HG03442 (cell line): Measurements from ENCODE around the gene FNIP1.
"Not testable (repeated sequence)": the region's sequence is repeated elsewhere in the genome, so short reads cannot be mapped to it uniquely, and the experiment has no call there.

Source experiments
- ATAC-seq: cut with Tn5 transposase; IDR thresholded peaks from one replicate; pipeline ENCODE4 v1.9.1; 2021; ENCODE audit warnings: mild to moderate bottlenecking, moderate library complexity; ENCODE audit not compliant: unreplicated experiment

The FNIP1 gene

DNA sequence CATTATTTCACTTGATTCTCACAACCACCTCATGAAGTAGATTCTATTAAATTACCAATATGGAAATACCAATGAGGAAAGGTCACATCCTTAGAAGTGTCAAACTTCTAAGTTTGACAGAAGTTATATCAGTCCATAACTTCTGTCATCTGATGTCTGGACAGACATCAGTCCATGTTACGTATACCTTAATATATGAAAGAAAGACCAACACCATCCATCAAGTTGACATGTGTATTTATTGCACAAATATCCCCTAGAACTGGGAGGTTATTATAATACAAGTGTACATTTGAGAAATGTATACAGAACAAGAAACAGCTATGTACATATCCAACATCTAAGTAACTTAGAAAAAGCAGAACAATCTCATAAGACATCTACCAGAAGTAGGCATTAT lies 155.3 kb downstream of the FNIP1 start:
- ATAC-seq = no peak

DNA sequence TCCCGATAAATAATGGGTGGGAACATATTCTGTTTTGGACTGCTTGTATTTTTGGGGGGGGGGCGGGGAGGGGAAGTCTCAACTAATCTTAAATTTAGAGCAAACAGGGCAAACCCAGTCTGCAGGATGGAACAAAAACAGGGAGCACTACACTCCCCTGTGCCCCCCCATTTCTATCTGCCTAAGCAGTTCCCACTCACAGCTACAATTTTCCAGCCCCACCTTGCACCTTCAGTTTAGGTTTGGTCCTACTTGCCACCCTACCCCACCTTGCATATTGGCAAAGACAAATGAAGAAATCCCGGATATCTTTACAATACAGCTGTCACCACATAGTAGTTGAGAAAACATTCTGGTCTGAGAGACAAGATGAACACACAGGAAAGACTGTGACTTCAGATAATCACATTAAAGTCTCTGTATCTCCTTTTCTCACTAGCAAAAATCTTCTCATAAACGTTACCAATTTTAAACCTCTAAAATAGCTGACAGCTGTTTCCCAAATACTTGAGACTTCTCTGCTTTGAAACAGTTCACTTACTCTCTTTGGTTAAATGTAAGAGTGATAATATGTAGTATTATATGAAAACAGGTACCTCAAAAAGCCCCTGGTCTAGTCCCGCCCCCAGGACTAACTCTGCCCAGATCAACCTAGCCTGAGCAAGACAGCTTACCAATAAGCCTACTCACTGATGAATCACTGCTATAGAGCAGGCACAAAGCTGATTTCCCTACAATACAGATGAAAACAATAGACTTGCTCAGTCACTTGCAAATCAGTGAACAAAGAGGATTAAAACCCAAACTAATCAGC lies 156.6 kb downstream of the FNIP1 start:
- peak; percentile 63 for ATAC-seq

DNA sequence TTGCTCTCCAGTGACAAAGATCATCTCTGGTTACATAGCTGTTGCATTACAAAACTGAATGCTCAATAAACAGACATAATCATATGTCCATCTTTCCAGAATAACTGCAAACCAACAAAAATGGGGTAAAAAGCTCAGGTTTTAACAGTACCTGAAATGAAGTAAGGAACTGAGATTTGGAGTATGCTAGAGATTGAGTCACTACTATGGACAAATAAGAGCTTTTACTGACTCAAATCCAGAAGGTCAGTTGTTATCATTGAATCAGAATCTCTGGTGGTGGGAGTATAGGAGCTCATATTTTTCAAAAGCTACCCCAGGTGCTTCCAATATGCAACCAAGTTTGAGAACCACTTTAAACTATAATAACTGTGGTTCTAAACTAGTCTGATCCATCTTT lies 157.7 kb downstream of the FNIP1 start:
- ATAC-seq = no peak

DNA sequence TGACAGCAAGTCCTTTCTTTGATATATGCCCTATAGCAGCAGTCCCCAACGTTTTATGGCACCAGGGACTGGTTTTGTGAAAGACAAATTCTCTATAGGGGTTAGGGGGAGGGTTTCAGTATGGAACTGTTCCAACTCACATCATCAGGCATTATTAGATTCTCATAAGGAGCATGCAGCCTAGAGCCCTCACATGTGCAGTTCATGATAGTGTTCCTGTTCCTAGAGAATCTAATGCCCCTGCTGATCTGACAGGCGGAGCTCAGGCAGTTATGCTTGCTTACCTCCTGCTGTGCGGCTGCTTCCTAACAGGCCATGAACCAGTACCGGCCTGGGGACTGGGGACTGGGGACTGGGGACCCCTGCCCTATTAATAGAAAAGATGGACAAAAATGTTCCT lies 159.1 kb downstream of the FNIP1 start:
- no peak for ATAC-seq

DNA sequence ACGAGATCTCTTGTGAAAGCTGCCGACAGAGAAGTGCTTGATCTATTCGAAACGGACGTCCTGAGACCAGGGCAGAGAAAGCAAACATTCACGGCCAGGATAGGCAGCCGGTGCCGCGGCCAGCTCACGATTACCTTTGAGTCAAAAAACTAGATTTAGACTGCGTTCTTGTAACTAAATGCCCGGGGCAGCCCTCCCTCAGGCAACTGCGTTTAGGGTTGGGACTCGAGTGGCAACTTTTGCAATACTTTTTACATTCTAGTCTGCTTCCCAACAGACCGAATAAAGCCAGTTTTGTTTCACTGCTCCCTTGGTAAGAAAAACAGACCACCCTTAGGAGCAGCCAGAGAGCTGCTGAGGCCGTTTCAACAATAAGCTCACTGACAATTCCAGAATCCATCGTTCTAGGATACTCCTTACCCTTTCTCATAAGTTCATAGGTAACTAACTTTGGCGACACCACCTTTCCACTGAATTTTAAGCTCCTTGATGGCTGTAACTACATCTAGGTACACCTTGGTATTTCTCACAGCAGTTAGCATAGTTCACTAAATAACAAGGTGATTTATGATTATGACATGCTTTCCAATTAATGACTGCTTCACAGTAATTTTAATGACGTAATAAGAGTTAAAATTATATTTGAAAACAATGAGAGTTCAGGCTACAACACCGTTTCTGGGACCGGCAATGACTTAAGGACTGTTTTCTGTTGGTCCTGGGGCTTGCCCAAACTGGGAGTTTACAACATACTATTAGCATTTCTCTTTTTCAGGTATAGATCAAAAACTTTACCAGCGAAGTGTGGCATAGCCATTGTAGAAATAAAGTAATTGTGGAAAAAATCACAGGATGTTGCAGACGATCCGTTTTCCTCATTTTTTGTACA lies 160.9 kb downstream of the FNIP1 start:
- no peak for ATAC-seq

DNA sequence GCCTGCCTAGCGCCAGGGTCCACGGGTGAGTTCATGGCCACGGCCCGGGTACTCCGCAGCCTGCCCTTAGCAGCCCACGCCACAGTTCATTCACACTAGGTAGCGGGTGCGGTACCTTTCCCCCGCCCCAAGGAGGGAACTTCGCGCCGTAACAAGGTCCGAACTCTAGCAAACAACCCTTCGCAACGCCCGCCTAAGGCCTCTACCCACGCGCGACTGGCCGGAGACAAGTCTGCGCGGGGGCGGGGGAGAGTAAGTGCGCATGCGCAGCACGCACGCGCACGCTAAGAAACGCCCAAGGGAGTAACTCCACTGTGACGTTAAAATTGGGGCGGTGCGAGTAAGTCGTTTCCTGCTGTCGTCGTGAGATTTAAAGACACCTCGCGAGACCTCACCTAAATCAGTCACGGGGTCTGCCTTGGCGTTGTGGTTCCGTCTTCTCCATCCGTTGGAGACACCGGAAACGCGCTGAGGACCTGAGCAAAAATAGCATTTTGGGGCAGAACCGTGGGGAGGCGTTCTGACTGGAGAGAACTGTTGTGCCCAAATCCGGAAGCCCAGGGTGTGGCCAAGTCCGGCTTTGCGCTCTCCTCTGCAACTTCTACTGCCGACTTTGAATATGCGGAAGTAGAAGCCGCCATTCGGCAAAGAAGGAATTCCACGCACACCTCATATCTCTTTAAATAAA lies 161.7 kb downstream of the FNIP1 start, which contains the start of gene RAPGEF6:
Gene RAPGEF6, minus strand, starts transcription at position 234 of the 688 bp plus-strand sequence. Its CDS starts 199 bp downstream, at position 35.
- peak; percentile 87 for ATAC-seq

DNA sequence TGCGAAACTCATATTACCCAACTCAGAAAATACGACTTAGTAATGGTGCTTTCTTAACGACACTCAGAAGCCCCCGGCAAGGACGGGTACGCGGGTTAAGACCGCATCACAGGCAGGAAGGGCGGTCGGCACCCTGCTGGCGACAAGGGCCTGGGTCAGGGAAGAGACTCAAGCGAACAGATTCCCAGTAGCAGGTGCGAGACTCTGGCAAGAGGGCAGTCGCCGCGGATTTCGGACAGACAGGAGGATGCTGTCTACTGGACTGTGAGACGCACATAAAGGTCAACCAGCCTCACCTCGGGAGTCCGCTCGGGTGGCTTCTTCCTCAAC lies 162.2 kb downstream of the FNIP1 start:
- peak; percentile 17 for ATAC-seq

DNA sequence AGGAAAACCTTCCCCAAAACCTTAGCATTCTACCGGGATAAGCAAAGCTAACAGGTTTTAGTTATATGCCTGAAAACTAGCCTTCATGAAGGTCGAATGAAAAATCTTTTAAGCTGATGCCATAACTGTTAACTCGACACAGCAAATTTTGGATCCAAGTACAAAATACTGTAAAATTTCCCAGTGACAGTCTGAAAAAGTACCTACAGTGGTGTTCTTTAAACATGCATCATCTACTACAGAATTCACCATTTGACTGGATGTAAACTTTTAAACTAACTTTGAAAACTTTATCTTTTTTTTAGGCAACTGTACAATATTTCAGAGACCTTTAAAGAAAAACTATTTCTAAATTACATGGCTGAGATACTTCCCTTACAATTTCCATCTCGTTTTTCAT lies 162.6 kb downstream of the FNIP1 start:
- no peak for ATAC-seq

DNA sequence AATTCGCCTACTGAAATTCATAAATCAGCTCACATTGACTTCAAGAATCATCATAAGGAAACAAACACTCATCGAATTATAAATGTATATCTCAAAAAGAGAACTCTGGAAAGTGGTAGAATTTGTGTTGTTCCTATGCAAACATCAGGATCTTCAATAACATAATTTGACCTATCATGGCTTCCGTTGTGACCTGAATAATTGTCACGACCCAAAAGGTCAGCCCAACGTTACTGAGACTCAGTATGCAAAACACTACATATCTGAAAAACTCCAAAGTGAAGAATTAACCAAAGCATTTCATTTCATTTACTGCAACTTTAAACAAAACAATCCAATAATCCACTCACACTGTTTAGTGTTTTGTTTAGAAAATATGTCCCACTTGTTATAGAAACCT lies 163.0 kb downstream of the FNIP1 start:
- no peak for ATAC-seq

DNA sequence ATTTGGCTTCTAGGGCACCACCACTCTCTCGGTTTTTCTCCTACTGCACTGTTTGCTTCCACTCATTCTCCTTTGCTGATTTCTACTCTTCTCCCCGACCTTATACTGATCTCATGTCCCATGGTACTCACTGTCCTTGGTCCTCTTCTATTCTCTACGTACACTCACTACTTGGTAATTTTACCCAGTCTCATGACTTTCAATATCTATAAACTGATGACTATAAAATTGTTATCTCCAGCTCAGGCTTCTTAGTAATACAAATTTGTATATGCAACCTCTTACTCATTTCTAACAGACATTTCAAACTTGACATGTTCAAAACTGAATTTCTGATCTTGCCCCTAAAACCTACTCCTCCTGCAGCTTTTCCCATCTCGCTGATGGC lies 165.9 kb downstream of the FNIP1 start:
- ATAC-seq = no peak

DNA sequence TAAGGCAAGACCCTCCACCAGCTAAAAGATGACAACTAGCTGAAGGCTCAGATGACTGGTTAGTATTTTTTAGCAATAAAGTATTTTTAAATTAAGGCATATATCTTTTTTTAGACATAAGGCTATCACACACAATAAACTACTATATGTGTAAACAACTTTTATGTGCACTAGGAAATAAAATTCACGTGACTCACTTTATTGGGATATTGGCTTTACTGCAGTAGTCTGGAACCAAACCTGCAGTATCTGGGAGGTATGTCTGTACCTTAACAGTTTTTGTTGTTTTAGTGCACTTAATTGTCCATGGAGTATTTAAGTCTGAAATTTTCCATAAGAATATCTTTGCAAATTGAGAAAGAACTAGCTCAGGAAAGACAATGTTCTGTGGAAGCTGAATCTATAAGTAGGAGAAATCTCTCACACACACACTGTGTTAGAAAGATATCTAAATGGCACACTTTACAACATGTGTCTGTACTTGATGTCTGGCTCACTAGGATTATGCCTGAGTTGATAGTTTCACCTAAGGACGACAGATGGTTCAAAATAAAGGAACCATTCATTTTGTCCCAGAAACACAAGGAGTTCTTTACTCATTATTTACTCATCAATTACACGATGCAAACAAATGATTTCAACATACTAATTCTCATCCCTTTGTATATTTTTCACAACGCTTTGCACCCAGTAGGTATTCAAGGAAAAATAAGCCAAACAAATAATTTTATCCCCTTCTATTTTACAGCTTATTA lies 166.4 kb downstream of the FNIP1 start:
- ATAC-seq = no peak

DNA sequence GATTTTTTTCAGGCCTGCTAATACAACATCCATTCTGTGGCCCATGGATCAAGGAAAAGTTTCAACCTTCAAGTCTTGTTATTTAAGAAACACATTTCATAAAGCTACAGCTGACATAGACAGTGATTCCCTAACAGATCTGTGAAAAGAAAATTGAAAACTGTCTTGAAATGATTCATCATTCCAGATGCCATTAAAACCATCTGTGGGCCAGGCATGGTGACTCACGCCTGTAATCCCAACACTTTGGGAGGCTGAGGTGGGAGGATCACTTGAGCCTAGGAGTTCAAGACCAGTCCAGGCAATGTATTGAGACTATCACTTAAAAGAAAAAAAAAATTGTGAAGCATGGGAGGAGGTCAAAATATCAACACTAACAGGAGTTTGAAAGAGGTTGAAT lies 167.8 kb downstream of the FNIP1 start:
- no peak for ATAC-seq

DNA sequence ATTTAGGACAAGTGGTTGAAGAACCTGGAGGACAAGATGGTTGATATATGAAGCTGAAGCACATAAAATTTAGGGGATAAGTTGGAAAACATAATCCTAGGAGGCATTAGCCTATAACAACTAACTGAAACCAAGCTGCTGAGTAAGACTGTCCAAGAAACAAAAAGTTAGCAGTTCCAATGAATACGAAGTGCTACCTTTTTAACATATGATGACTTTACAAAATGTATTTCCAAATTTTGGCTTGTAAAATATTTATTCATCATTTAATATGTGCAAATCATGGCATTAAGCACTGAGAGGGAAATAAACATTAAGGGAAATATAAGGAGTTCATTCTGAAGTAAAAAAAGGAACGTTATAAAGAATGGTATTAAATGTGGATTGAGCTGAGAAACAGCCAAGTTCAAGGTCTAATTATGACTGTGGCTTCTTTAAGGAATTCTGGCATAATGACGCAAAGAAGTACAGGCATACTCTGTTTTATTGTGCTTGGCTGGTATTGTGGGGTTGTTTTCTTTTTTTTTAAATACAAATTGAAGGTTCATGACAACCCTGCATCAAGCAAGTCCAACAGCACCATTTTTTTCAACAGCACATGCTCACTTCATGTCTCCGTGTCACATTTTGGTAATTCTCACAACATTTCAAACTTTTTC lies 169.5 kb downstream of the FNIP1 start:
- no peak for ATAC-seq

DNA sequence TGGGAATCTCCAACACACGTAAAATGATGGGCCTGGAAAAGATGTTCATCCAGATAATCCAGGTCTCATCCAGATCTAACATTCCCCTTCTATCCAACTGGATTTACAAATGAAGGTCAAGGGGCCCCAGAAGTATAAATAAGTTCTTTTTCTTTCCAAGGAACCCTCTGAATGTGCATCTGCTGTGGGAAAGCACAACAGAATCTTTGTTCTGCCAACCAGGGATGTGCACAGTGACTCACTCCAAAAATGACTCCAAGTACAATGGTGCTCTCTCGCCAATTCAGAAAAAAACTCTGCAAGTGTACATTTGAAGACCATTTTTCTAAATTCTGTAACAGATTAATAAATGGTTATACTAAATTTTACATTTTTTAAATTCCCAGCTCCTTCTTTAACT lies 174.2 kb downstream of the FNIP1 start:
- ATAC-seq = no peak

DNA sequence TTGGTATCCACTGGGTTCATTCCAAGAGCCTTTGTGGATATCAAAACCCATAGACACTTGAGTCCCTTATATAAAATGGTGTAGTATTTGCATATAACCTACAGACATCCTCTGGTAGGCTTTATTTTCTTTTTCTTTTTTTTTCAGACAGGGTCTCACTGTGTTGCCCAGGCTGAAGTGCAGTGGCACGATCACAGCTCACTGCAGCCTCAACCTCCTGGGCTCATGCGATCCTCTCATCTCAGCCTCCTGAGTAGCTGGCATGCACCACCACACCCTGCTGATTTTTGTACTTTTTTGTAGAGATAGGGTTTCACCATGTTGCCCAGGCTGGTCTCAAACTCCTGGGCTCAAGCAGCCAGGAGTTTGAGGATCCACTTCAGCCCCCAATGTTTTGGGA lies 175.7 kb downstream of the FNIP1 start:
- ATAC-seq = not testable (repeated sequence)

DNA sequence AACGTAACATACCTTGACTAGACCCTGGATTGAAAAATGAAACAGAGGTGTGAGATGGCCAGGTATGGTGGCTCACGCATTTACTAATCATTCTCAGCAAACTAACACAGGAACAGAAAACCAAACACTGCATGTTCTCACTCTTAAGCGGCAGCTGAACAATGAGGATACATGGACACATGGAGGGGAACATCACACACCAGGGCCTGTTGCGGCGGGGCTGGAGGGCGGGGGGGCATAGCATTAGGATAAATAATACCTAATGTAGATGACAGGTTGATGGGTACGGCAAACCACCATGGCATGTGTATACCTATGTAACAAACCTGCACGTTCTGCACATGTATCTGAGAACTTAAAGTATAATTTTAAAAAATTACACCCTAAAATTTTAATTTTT lies 177.7 kb downstream of the FNIP1 start:
- no peak for ATAC-seq

DNA sequence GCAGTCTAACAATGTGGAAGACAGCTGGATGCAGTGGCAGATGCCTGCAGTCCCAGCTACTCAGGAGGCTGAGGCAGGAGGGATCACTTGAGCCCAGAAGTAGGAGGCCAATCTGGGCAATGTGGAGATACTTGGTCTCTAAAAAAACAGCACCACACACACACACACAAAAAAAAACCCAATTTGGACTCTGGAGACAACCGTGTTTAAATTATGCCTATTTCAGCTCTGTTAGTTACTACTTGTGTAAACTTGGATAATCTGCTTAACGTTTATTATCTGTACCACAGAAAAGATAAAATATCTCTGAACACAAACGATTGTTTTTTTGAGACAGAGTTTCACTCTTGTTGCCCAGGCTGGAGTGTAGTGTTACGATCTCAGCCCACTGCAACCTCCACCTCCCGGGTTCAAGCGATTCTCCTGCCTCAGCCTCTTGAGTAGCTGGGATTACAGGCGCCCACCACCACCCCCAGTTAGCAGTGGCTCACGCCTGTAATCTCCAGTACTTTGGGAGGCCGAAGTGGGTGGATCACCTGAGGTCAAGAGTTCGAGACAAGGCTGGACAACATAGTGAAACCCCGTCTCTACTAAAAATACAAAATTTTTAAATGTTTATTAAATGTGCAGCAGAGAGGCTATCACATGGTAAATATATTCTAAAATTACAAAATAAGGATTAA lies 179.5 kb downstream of the FNIP1 start:
- no peak for ATAC-seq

DNA sequence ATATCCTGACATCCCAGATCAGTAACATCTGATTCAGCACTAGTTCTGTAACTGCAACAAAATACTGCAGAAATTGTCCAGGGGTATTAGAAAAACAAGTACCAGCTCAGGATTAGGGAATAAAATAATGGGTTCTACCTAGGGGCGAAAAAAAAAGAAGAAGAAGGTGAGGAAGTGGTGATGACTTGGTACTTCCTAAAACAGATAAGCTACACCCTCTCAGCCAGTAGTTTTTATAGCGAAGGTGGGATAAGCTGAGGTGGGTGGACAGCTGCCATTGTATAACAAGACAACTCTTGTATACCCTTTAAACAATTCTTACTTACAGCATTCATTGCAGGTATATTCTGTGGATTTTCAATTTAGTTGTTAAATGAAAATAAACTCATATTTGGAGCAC lies 180.9 kb downstream of the FNIP1 start:
- no peak for ATAC-seq

DNA sequence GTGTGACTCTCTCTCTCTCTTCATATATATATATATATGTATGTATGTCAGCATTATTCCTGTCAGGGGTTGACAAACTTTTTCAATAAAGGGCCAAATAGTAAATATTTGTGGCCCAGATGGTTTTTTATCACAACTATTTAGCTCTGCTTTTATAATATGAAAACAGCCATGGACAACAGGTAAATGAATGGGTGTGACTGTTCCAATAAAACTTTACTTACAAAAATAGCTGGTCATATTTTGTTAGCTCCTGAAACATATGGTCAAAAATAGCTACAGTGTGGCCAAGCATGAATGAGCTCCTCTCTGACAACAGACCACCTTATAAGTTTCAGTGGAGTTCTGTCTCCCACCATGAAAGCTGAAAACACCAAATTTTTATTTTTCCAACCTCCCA lies 183.4 kb downstream of the FNIP1 start:
- no peak for ATAC-seq

DNA sequence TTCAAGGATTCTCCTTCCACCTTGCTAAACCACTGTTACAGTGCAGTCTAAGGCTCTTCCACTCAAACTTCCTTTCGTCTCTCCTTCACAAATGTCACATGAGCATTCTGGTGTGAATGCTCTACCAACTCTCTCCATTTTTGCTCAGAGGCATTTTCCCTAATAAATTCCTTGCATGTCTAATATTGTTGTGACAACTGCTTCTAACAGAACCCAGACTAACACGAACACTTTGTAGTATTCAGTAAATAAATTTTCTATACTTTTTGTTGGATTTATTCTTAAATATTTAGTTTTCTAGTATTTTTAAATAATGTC lies 185.8 kb downstream of the FNIP1 start:
- ATAC-seq = no peak
